Inflammatory macrophage (primary cell): ENCODE data around the gene CAMK2A.

Experiments used
- DNase-seq, 2 donors: peaks; one replicate each; pipeline ENCODE4 v3.0.0-alpha.2; 2020 to 2022

CAMK2A gene

GRCh38 chr5:150278046-150278730 lies 11.4 kb downstream of the CAMK2A start:
- DNase-seq: no peak

GRCh38 chr5:150277043-150277442 lies 12.5 kb downstream of the CAMK2A start:
- no peak for DNase-seq

GRCh38 chr5:150274811-150275210 lies 14.8 kb downstream of the CAMK2A start:
- DNase-seq: no peak

GRCh38 chr5:150272531-150272930 lies 17.0 kb downstream of the CAMK2A start:
- DNase-seq: peak; percentile 15 to 26

GRCh38 chr5:150271923-150272322 lies 17.6 kb downstream of the CAMK2A start:
- no peak for DNase-seq

GRCh38 chr5:150271296-150271692 lies 18.3 kb downstream of the CAMK2A start:
- no peak for DNase-seq

- no peak for DNase-seq
These were observed 18.9 kb downstream of the CAMK2A start for GRCh38 chr5:150270541-150271295.

- DNase-seq: no peak
These were observed 22.7 kb downstream of the CAMK2A start for GRCh38 chr5:150266871-150267291.

- DNase-seq: no peak
These were observed 23.6 kb downstream of the CAMK2A start for GRCh38 chr5:150265870-150266383.

- DNase-seq: peak in 1 of 2 donors; percentile 25
These were observed 24.6 kb downstream of the CAMK2A start for GRCh38 chr5:150264667-150265603.

- DNase-seq: peak in 1 of 2 donors; percentile 3
These were observed 25.6 kb downstream of the CAMK2A start for GRCh38 chr5:150263801-150264621.

- DNase-seq: no peak
These were observed 26.2 kb downstream of the CAMK2A start for GRCh38 chr5:150263375-150263775.

- no peak for DNase-seq
These were observed 27.1 kb downstream of the CAMK2A start for GRCh38 chr5:150262502-150262901.

GRCh38 chr5:150261231-150261630 lies 28.3 kb downstream of the CAMK2A start:
- DNase-seq: no peak

- DNase-seq: no peak
These were observed 31.4 kb downstream of the CAMK2A start for GRCh38 chr5:150258130-150258529.

- no peak for DNase-seq
These were observed 32.1 kb downstream of the CAMK2A start for GRCh38 chr5:150257424-150257823.

- no peak for DNase-seq
These were observed 33.0 kb downstream of the CAMK2A start for GRCh38 chr5:150256410-150257064.

GRCh38 chr5:150255659-150256409 lies 33.7 kb downstream of the CAMK2A start:
- no peak for DNase-seq

GRCh38 chr5:150254774-150255173 lies 34.8 kb downstream of the CAMK2A start:
- DNase-seq: no peak

- no peak for DNase-seq
These were observed 35.2 kb downstream of the CAMK2A start for GRCh38 chr5:150254363-150254762.
